CD14-positive monocyte (primary cell): ENCODE data around the gene TAF11L6. TPM values are rescaled to one million over a fixed set of nuclear protein-coding genes. Genes with fewer than 3 reads are reported as not detected.
"Not testable (repeated sequence)": the region's sequence is repeated elsewhere in the genome, so short reads cannot be mapped to it uniquely, and the experiment has no call there.

Source experiments
- DNase-seq, 3 donors: peaks; one replicate each; pipeline ENCODE4 v3.0.0-alpha.2; 2011 to 2022
- H2AFZ ChIP-seq: 2 replicates; pipeline ENCODE4 v1.6.0; 2012; ENCODE audit warnings: mild to moderate bottlenecking, low read depth, low read length, inconsistent platforms; ENCODE audit not compliant: insufficient read depth, poor library complexity, severe bottlenecking
- H3K27ac ChIP-seq, 2 donors: 1 replicate in 1 of 2; 2 replicates in 1 of 2; pipeline ENCODE4 v1.5.1; 2012 to 2013; ENCODE audit warnings: low read length in 2 of 2, control low read depth in 1 of 2, inconsistent platforms in 1 of 2, low read depth in 1 of 2, mild to moderate bottlenecking in 1 of 2
- H3K27me3 ChIP-seq, 2 donors: one replicate each; pipeline versions ENCODE4 v1.6.0 to v1.6.1; 2011 to 2013; ENCODE audit warnings: low read length in 2 of 2; ENCODE audit not compliant: control insufficient read depth in 2 of 2, insufficient read depth in 2 of 2
- H3K36me3 ChIP-seq, 2 donors: replicated peaks in 1 of 2; 1 replicate in 1 of 2; 2 replicates in 1 of 2; pipeline versions ENCODE4 v1.5.1 to v1.6.1; 2012 to 2013; ENCODE audit warnings: low read length in 2 of 2, control low read depth in 1 of 2, inconsistent platforms in 1 of 2, mild to moderate bottlenecking in 1 of 2; ENCODE audit not compliant: insufficient read depth in 2 of 2, control insufficient read depth in 1 of 2
- H3K4me1 ChIP-seq, 2 donors: 1 replicate in 1 of 2; 2 replicates in 1 of 2; pipeline versions ENCODE4 v1.5.1 to v1.6.1; 2012 to 2013; ENCODE audit warnings: low read length in 2 of 2, control low read depth in 1 of 2, inconsistent platforms in 1 of 2, mild to moderate bottlenecking in 1 of 2, moderate library complexity in 1 of 2; ENCODE audit not compliant: insufficient read depth in 2 of 2, control insufficient read depth in 1 of 2
- H3K4me2 ChIP-seq: replicated peaks from 2 replicates; pipeline ENCODE3; 2012; ENCODE audit warnings: low read length, moderate library complexity, mild to moderate bottlenecking; ENCODE audit not compliant: poor library complexity, severe bottlenecking; ENCODE audit errors: extremely low read depth
- H3K4me3 ChIP-seq, 3 experiments: fragments of 200-600 bp in 1 of 3; sonication (generic) in 1 of 3; replicated peaks in 1 of 3; 1 replicate in 2 of 3; 2 replicates in 1 of 3; pipeline ENCODE4 v1.5.1; 2011 to 2013; ENCODE audit warnings: low read length in 3 of 3, mild to moderate bottlenecking in 3 of 3, control low read depth in 2 of 3, low read depth in 2 of 3, inconsistent platforms in 1 of 3, moderate library complexity in 1 of 3
- H3K79me2 ChIP-seq: 2 replicates; pipeline ENCODE4 v1.6.0; 2012; ENCODE audit warnings: mild to moderate bottlenecking, control low read depth, inconsistent platforms, low read length, moderate library complexity; ENCODE audit not compliant: insufficient read depth
- H3K9ac ChIP-seq: 2 replicates; pipeline ENCODE4 v1.6.0; 2017; ENCODE audit warnings: low read length, mild to moderate bottlenecking; ENCODE audit not compliant: insufficient read depth, poor library complexity, severe bottlenecking
- H3K9me3 ChIP-seq, 2 donors: replicated peaks in 1 of 2; 1 replicate in 1 of 2; 2 replicates in 1 of 2; pipeline versions ENCODE4 v1.5.1 to v1.6.1; 2012 to 2013; ENCODE audit warnings: low read length in 2 of 2, control low read depth in 1 of 2; ENCODE audit not compliant: control insufficient read depth in 1 of 2, insufficient read depth in 1 of 2
- H4K20me1 ChIP-seq: 2 replicates; pipeline ENCODE4 v1.6.0; 2012; ENCODE audit warnings: mild to moderate bottlenecking, low read length, control low read depth, moderate library complexity; ENCODE audit not compliant: insufficient read depth
- H3K27ac Mint-ChIP-seq, 7 donors: one replicate each; pipeline ENCODE4 v1.8.0; 2020; ENCODE audit warnings: mild to moderate bottlenecking in 7 of 7, mixed read lengths in 7 of 7, moderate library complexity in 6 of 7, inconsistent platforms in 2 of 7
- H3K27me3 Mint-ChIP-seq, 3 donors: one replicate each; pipeline ENCODE4 v1.8.0; 2021 to 2022; ENCODE audit warnings: low read depth in 3 of 3, mild to moderate bottlenecking in 3 of 3, mixed read lengths in 3 of 3, moderate library complexity in 3 of 3, inconsistent platforms in 1 of 3
- H3K36me3 Mint-ChIP-seq, 2 donors: one replicate each; pipeline ENCODE4 v1.8.0; 2020; ENCODE audit warnings: mixed read lengths in 2 of 2, inconsistent platforms in 1 of 2, mild to moderate bottlenecking in 1 of 2
- H3K4me1 Mint-ChIP-seq: one replicate; pipeline ENCODE4 v1.8.0; 2020; ENCODE audit warnings: mild to moderate bottlenecking, mixed read lengths
- H3K4me3 Mint-ChIP-seq, 2 donors: one replicate each; pipeline ENCODE4 v1.8.0; 2020; ENCODE audit warnings: mild to moderate bottlenecking in 2 of 2, mixed read lengths in 2 of 2, moderate library complexity in 1 of 2
- H3K9me3 Mint-ChIP-seq, 7 donors: one replicate each; pipeline ENCODE4 v1.8.0; 2020 to 2022; ENCODE audit warnings: mixed read lengths in 7 of 7, mild to moderate bottlenecking in 6 of 7, moderate library complexity in 6 of 7, inconsistent platforms in 2 of 7
- WGBS: methylation state at CpG from one replicate; pipeline ENCODE4 v1.1.5; 2013; ENCODE audit warnings: missing lambda C conversion rate; ENCODE audit not compliant: insufficient coverage; 5-methylcytosine and 5-hydroxymethylcytosine counted together
- intact Hi-C, 2 donors: fragments of 100-400 bp; cut with micrococcal nuclease; formaldehyde crosslinking; loops; one replicate each; pipeline versions ENCODE4 v1.15.0 to v1.15.1; 2023
- polyA plus RNA-seq, 3 donors: library from polyadenylated mRNA; depleted of rRNA in 1 of 3; unstranded in 2 of 3; stranded (reverse) in 1 of 3; fragments of 300-500 nt in 2 of 3; fragments of >200 nt in 1 of 3; fragmentation: Illumina TruSeq in 2 of 3; gene quantifications; 1 replicate in 2 of 3; 2 replicates in 1 of 3; pipeline ENCODE4 v1.2.3, GENCODE V29; 2012 to 2021
- TF ChIP-seq, protein P1 (sequence below): fragments of 200-600 bp; IDR thresholded peaks from one replicate; pipeline ENCODE4 v1.8.0; 2022; ENCODE audit warnings: antibody characterized with exemption, mild to moderate bottlenecking

Gene TAF11L6
- polyA plus RNA-seq, 3 donors, result not detected

- Histone ChIP-seq H3K9me3 (no peaks in the 10 kb centered on the region), H4K20me1 (no peaks in the 10 kb centered on the region), H3K9ac (no peak overlapping the region), H3K4me1 (peaks cover 0 to 3% of the 10 kb centered on the region in 2 donors), H2AFZ (no peak overlapping the region), H3K27me3 (no peaks in the 10 kb centered on the region), H3K79me2 (no peaks in the 10 kb centered on the region), H3K27ac (no peak overlapping the region), H3K4me3 (no peak overlapping the region), H3K4me2 (no peak overlapping the region), H3K36me3 (no peaks in the 10 kb centered on the region)
- no peak overlapping the region for H3K27ac Mint-ChIP-seq
- no peaks in the 10 kb centered on the region for H3K9me3 Mint-ChIP-seq
- no peak overlapping the region for H3K4me3 Mint-ChIP-seq
- no peaks in the 10 kb centered on the region for H3K36me3 Mint-ChIP-seq
- TF ChIP-seq, protein P1, sequence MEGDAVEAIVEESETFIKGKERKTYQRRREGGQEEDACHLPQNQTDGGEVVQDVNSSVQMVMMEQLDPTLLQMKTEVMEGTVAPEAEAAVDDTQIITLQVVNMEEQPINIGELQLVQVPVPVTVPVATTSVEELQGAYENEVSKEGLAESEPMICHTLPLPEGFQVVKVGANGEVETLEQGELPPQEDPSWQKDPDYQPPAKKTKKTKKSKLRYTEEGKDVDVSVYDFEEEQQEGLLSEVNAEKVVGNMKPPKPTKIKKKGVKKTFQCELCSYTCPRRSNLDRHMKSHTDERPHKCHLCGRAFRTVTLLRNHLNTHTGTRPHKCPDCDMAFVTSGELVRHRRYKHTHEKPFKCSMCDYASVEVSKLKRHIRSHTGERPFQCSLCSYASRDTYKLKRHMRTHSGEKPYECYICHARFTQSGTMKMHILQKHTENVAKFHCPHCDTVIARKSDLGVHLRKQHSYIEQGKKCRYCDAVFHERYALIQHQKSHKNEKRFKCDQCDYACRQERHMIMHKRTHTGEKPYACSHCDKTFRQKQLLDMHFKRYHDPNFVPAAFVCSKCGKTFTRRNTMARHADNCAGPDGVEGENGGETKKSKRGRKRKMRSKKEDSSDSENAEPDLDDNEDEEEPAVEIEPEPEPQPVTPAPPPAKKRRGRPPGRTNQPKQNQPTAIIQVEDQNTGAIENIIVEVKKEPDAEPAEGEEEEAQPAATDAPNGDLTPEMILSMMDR, result no peak
- no CpG with 5 or more reads among the region's 2 CpGs for WGBS
- intact Hi-C loops, result no loop called here
- peaks cover 0 to 3% (median 2%) of the 10 kb centered on the region in 3 donors for H3K27me3 Mint-ChIP-seq
- no peak for DNase-seq
- peaks cover 16% of the 10 kb centered on the region for H3K4me1 Mint-ChIP-seq
Measured at GRCh38 chr5:17482790-17483189, 45.7 kb upstream of the TAF11L6 start.

GRCh38 chr5:17486464-17487173, 41.9 kb upstream of the TAF11L6 start:
- H3K79me2 ChIP-seq, H3K4me1 ChIP-seq, H2AFZ ChIP-seq, H3K4me3 Mint-ChIP-seq, H3K9ac ChIP-seq, H3K27ac ChIP-seq, H3K27me3 Mint-ChIP-seq, H3K36me3 Mint-ChIP-seq, H3K9me3 Mint-ChIP-seq, intact Hi-C loops, H3K27ac Mint-ChIP-seq, H3K36me3 ChIP-seq, H3K4me3 ChIP-seq, H3K4me2 ChIP-seq, H3K27me3 ChIP-seq, H3K9me3 ChIP-seq, H4K20me1 ChIP-seq: not testable (repeated sequence)
- WGBS, result 98% methylated on average over 4 of the region's 10 CpGs
- H3K4me1 Mint-ChIP-seq, result peaks cover 12% of the 10 kb centered on the region
- DNase-seq, result peak in 1 of 3 donors; percentile 8
